NT2/D1 (cell line): ENCODE measurements around the gene TJP1.

Experiments used
- YY1 ChIP-seq: IDR thresholded peaks from 2 replicates; pipeline ENCODE4 v1.6.1; 2011; ENCODE audit not compliant: insufficient read length, insufficient read depth
- ZNF274 ChIP-seq: IDR thresholded peaks from 2 replicates; pipeline ENCODE4 v1.6.1; 2011; ENCODE audit warnings: mild to moderate bottlenecking, low read depth, low read length

DNA sequence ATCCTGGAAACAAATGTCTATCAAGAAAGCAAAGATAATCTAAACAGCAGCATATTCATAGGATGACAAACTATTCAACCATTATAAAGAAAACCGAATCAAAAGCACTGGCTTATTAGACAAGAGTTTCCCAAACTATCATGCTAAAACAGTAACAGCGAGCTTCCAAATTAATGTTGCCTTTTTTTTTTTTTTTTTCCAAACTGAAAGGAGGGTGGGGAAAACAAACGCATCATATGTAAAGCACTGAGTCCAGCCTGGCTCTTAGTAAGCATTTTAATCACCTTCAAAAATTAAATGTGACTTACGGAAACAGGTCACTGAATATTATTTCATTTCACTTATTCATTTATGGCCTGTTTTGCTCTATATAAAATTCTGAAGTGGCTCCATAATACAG is 2.3 kb downstream of the TJP1 start:
- no peak for TF ChIP-seq ZNF274
- TF ChIP-seq YY1 = no peak
